ENCODE measurements around the gene TRPM5. TPM values are rescaled to one million over a fixed set of nuclear protein-coding genes. Genes with fewer than 3 reads are reported as not detected.

Gene TRPM5
- total RNA-seq, 1 donor from 2014 or later: not detected

DNA sequence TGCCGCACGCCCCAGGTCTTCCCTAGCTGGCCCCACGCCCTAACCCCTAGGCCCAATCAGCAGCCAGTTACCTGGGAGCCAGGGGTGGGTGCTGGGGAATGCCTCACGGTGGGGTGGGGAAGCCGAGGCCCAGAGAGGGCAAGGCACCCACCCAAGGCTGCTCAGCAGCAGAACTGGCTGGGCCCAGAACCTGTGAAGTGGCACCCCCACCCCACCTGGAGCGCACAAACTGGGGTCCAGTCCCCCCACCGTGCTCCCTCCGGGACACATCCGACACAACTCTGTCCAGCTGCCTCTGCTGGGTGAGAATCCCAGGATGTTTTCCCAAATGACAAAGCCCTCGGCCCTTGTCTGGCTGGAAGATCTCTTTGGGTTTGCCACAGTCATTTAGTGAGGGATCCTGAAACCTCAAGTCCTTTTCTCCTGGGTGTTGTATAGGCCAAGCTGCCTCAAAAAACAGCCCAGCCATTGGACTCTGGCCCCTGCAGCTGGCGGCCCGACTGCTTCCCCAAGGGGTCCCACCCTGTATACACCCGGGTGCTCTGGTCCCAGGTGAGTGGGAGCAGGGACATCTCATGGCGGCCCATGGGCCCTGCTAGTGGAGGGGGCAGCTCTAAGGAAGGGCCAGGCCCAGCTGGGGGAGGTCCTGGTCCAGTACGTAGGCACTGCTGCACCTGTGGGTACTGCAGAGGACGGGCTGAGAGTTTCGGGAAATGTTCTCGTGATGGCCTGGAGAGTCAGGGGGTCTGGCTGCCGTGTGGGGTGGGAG is 22.9 kb downstream of the TRPM5 start:
- Histone ChIP-seq H3K4me1 (ENCODE audit: insufficient read depth, low read length) (no peaks in the 10 kb centered on the region), H3K27me3 (ENCODE audit: insufficient read depth, low read length) (peaks cover 3% of the 10 kb centered on the region), H2AFZ (ENCODE audit: low read depth, low read length) (peak overlapping the region; percentile 51), H3K4me2 (ENCODE audit: low read length) (no peak overlapping the region), H3K4me3 (ENCODE audit: insufficient read depth, low read depth, low read length) (no peak overlapping the region), H3K36me3 (ENCODE audit: insufficient read depth, low read length) (no peaks in the 10 kb centered on the region), H3K9me3 (ENCODE audit: insufficient read depth, low read depth, low read length) (no peaks in the 10 kb centered on the region), H3K27ac (ENCODE audit: low read depth, low read length) (no peak overlapping the region), H4K20me1 (ENCODE audit: insufficient read depth, low read length) (no peaks in the 10 kb centered on the region), H3K79me2 (ENCODE audit: insufficient read depth, low read length) (no peaks in the 10 kb centered on the region), H3K9ac (ENCODE audit: low read length) (no peak overlapping the region)
- FAIRE-seq (no peak), DNase-seq (ENCODE audit: low read depth) (no peak)
- H3K36me3 Mint-ChIP-seq (ENCODE audit: low read depth, unreplicated experiment): no peaks in the 10 kb centered on the region
- no peaks in the 10 kb centered on the region for H3K4me1 Mint-ChIP-seq (ENCODE audit: low read depth, unreplicated experiment)
- H3K4me3 Mint-ChIP-seq (ENCODE audit: unreplicated experiment): no peak overlapping the region
- H3K27ac Mint-ChIP-seq (ENCODE audit: unreplicated experiment): no peak overlapping the region
- no peaks in the 10 kb centered on the region for H3K9me3 Mint-ChIP-seq (ENCODE audit: unreplicated experiment)
- no peak for TF ChIP-seq EZH2 (IDR thresholded peaks at IDR 0.05; ENCODE audit: insufficient read depth, low read length)
- TF ChIP-seq CTCF (IDR thresholded peaks at IDR 0.05; ENCODE audit: insufficient read depth, low read depth, low read length): no peak
- peaks cover 9% of the 10 kb centered on the region for H3K27me3 Mint-ChIP-seq (ENCODE audit: low read depth, unreplicated experiment)

DNA sequence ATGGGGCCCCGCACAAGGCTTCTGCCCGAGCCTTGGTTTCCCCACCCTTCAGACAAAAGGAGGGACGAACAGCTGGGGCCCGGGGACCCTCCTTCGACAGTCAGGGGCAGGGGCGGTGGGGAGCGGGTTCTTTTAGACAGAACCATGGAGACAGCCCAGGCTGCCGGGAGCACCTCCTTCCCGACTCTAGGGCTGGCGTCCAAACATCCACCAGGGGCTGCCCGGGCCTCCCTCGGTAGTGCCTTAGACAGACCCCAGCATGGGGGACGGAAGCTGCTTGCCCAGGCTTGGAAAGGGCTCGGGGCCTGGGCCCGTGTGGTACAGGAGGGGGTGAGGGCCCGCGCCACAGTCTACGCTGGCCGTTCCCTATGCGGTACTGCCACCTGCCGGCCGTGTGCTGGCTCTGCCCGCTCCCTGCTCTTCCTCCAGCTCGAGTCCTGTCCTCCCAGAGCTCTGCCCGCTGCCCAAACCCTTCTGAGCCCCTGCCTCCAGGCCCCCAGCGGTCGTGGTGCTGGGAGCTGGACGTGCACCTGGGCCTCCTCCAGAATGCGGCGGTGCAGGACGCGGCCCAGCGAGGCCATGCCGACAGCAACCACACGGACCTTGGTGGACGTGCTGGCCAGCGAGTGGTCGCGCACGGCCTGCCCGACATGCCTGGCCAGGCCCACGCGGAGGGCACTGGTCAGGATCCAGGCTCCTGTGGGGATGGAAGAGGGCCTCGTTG is 23.6 kb downstream of the TRPM5 start:
- Histone ChIP-seq H3K27me3 (ENCODE audit: insufficient read depth, low read length) (peaks cover 3% of the 10 kb centered on the region), H3K9me3 (ENCODE audit: insufficient read depth, low read depth, low read length) (no peaks in the 10 kb centered on the region), H3K4me2 (ENCODE audit: low read length) (peak overlapping the region; percentile 16), H3K4me3 (ENCODE audit: insufficient read depth, low read depth, low read length) (no peak overlapping the region), H3K36me3 (ENCODE audit: insufficient read depth, low read length) (no peaks in the 10 kb centered on the region), H3K4me1 (ENCODE audit: insufficient read depth, low read length) (no peaks in the 10 kb centered on the region), H3K9ac (ENCODE audit: low read length) (no peak overlapping the region), H4K20me1 (ENCODE audit: insufficient read depth, low read length) (no peaks in the 10 kb centered on the region), H3K27ac (ENCODE audit: low read depth, low read length) (no peak overlapping the region), H3K79me2 (ENCODE audit: insufficient read depth, low read length) (no peaks in the 10 kb centered on the region), H2AFZ (ENCODE audit: low read depth, low read length) (peak overlapping the region; percentile 60)
- peak; percentile 11 for TF ChIP-seq EZH2 (IDR thresholded peaks at IDR 0.05; ENCODE audit: insufficient read depth, low read length)
- peak; percentile 51 for TF ChIP-seq CTCF (IDR thresholded peaks at IDR 0.05; ENCODE audit: insufficient read depth, low read depth, low read length)
- Mint-ChIP-seq H3K9me3 (ENCODE audit: unreplicated experiment) (no peaks in the 10 kb centered on the region), H3K27ac (ENCODE audit: unreplicated experiment) (no peak overlapping the region), H3K4me3 (ENCODE audit: unreplicated experiment) (no peak overlapping the region), H3K27me3 (ENCODE audit: low read depth, unreplicated experiment) (peaks cover 12% of the 10 kb centered on the region), H3K4me1 (ENCODE audit: low read depth, unreplicated experiment) (no peaks in the 10 kb centered on the region), H3K36me3 (ENCODE audit: low read depth, unreplicated experiment) (no peaks in the 10 kb centered on the region)
- peak; percentile 14 for DNase-seq (ENCODE audit: low read depth)
- no peak for FAIRE-seq

Measured in astrocyte (in vitro differentiated cells and primary cell).